Measurements from ENCODE around the gene ZNF93. TPM values are rescaled to one million over a fixed set of nuclear protein-coding genes. Genes with fewer than 3 reads are reported as not detected.
"Not testable (repeated sequence)": the region's sequence is repeated elsewhere in the genome, so short reads cannot be mapped to it uniquely, and the experiment has no call there.

The ZNF93 gene
- 9.3 TPM for polyA plus RNA-seq (ENCODE audit: insufficient read length)

- DNase-seq = peak; percentile 96
Observed at GRCh38 chr19:19900729-19901444, at the start of gene ZNF93. Gene ZNF93, plus strand, starts transcription at chr19:19900946. Its CDS starts 143 bp downstream, at chr19:19901089.

DNA sequence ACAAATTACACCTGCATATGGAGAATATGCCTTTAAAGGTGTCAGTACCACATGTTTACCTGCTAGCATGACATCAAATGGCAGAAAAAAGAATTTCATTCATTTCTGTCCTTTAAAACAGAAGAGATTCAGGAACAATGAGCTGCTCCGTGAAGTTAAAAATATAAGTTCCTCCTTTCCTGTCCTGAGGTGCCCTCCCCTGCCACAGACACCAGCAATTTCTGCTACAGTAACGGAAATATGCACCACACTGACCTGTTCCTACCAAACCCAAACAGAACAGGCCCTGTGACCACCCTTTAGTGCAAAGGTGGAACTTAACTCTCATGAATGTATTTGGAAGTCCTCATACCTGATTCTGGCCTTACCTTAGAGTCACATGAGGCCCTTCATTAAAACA lies 49.0 kb upstream of the ZNF93 start:
- not testable (repeated sequence) for DNase-seq

GRCh38 chr19:19858751-19859150 lies 42.0 kb upstream of the ZNF93 start:
- DNase-seq = no peak

- DNase-seq = peak; percentile 12
Observed at GRCh38 chr19:19860756-19861390, 39.9 kb upstream of the ZNF93 start.

DNA sequence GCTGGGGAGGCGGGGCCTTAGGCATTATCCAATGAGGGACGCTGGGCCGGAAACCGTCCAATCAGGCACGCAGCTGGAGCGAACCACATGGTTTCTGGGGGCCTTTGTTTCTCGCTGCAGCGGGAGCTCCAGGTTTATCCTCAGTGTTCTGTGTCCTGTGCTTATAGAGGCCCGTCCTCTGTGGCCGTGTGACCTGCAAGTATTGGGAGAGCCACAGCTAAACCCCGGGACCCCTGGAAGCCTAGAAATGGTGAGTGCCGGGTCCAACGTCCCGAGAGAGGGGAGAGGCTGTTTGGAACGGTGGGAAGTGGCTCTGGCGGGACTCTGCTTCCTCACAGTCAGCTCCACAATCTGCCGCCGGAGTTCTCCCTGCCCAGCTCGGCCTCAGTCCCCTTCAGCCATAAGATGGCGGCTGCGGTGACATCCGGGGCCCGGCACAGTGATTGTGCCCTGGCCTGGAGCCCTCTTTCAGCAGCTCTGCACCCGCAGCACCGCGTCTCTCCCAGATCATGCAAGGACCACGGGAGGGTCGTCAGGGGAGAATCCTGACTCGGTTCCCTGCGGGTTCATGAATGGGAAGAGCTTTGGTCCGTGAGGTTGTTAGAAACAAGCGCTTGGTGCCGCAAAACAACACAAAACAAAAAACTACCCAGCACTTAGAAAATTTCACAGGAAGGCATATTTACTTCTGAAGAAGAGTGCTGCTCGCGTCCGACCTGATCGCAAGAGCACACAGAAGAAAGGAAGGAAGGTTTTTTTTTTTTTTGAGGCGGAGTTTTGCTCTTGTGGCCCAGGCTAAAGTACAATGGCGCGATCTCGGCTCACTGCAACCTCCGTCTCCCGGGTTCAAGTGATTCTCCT lies 34.8 kb upstream of the ZNF93 start, which contains the start of gene ZNF253:
ZNF253 (plus strand) TSS at position 133 of the 861 bp plus-strand sequence; CDS start at position 248, 115 bp downstream.
- DNase-seq = peak; percentile 96

DNA sequence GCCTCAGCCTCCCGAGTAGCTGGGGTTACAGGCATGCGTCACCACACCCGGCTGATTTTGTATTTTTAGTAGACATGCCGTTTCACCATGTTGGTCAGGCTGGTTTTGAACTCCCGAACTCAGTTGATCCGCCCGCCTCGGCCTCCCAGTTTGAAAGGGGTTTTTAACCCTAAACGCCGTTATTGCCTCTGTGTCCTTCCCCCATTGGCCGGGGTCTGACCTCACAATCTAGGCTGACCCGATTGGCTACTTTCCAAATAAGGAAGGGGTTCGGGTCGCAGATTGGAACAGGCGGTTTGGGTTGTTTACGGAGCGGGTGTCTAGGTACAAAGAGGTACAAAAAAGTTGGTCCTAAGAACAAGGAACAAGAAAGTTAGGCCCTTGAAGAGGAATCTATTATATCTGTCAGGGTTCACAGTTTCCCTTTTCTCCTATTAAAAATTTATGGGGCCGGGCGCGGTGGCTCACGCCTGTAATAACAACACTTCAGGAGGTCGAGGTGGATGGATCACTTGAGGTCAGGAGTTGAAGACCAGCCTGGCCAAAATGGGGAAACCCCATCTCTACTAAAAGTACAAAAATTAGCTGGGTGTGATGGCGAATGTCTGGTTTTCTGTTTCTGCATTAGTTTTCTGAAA lies 34.0 kb upstream of the ZNF93 start:
- DNase-seq = peak; percentile 23

GRCh38 chr19:19870086-19870485 lies 30.7 kb upstream of the ZNF93 start:
- not testable (repeated sequence) for DNase-seq

DNA sequence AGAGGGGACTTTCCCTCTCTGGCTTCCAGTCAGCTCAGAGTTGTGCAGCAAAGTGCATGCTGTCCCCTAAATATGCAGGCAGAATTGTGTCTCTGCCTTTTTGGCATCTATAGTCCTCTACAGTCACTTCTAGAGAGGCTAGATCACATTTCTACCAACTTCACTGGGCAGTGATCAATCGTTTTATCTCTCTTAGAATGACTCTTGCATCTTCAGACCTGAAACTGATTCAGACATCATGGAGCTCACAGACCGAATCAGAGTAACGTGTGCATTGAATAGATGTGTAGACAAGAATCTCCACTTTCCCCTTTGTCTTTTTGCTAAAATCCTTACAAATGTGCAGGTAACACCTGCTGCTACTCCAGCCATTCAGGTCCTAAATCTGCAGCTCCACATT lies 28.8 kb upstream of the ZNF93 start:
- DNase-seq = no peak

DNA sequence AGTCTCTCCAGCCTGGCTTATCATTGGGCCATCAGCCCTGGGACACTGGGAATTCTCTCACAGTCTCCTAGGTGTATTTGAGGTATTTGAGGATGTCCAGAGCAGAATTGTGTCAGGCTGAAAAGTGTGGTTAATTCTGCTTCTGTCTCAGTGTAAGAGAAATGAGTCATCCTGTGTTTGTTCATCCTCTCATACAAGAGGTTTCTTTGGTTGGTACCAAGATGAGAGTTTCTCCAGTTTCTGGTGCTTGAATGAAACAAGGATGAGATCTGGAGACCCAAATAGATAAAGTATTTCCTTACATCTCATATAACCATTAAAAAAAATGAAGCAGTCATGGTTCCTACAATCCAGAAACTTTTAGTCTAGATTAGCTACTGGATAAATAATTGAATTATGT lies 27.4 kb upstream of the ZNF93 start:
- no peak for DNase-seq

- DNase-seq = no peak
Observed at GRCh38 chr19:19877724-19878123, 23.0 kb upstream of the ZNF93 start.

GRCh38 chr19:19884583-19884982 lies 16.2 kb upstream of the ZNF93 start:
- DNase-seq = no peak

GRCh38 chr19:19892055-19892941 lies 8.4 kb upstream of the ZNF93 start:
- not testable (repeated sequence) for DNase-seq

DNA sequence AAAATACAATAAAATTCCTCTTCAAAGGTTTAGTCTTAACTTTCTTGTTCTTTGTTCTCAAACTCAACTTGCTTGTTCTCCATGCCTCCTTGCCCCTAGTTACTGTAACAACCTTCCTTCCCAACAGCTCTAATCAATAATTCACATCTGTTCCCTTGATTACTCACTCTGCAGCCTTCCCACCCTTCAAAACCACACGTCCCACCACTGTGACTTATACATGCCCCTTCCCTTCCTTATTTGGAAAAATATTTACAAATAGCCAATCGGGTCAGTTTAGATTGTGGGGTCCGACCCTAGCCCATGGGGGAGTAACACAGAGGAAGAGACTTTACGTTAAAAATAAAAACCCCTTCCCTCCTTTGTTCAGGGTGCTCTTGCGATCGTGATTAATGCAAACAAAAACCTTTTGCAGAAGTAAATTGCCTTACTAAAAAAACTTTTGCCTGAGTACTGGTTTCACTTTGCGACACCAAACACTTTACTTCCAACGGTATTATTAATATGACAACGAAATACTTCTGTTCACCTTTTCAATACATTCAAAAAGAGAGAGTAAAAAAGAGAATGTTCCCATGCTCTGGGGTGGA lies 512 bp upstream of the ZNF93 start:
- peak; percentile 23 for DNase-seq

- DNase-seq = not testable (repeated sequence)
Observed at GRCh38 chr19:19907551-19907950, 6.8 kb downstream of the ZNF93 start.

DNA sequence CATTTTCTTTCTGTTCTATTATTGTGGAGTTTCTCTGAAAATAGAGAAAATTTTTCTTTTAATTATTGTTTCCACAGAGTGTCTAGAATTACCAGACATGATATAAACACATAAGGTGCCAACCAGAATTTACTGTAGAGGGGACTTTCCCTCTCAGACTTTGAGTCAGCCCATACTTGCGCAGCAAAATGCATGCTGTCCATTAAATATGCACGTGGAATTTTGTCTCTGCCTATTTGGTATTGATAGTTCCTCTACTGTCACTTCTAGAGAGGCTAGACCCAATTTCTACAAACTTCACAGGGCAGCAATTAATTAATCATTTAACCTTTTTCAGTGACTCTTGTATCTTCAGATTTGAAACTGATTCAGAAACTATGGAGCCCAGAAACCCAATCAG lies 8.9 kb downstream of the ZNF93 start:
- no peak for DNase-seq

DNA sequence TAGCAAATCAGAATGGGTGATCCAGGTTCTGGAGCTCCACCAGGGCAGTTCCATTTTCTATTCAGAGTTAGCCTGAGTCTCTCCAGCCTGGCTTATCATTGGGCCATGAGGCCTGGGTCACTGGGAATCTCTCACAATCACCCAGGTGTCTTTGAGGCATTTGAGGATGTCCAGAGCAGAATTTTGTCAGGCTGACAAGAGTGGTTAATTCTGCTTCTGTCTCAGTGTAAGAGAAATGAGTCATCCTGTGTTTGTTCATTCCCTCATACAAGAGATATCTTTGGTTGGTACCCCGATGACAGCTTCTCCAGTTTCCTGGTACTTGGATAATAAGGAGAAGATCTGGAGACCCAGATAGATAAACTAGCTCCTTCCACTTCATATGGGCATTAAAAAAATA lies 10.4 kb downstream of the ZNF93 start:
- no peak for DNase-seq

DNA sequence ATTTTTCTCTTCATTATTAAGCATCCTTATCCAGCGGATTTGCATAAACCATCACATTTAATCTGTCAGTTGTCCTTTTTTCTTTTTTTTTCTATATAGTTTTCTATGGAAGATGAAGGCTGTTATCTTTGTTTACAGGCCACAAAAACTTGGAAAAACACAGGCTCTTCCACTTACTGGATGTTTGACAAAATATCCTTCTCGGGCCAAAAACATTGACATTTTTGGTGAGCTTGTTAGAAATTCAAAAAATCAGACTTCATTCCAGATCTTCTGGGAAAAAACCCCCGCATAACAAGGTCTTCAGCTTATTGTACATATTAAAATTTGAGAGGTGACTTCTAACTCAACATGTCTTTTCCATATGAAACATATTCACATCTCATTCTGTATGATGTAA lies 13.8 kb downstream of the ZNF93 start:
- no peak for DNase-seq

- not testable (repeated sequence) for DNase-seq
Observed at GRCh38 chr19:19930417-19930816, 29.7 kb downstream of the ZNF93 start.

DNA sequence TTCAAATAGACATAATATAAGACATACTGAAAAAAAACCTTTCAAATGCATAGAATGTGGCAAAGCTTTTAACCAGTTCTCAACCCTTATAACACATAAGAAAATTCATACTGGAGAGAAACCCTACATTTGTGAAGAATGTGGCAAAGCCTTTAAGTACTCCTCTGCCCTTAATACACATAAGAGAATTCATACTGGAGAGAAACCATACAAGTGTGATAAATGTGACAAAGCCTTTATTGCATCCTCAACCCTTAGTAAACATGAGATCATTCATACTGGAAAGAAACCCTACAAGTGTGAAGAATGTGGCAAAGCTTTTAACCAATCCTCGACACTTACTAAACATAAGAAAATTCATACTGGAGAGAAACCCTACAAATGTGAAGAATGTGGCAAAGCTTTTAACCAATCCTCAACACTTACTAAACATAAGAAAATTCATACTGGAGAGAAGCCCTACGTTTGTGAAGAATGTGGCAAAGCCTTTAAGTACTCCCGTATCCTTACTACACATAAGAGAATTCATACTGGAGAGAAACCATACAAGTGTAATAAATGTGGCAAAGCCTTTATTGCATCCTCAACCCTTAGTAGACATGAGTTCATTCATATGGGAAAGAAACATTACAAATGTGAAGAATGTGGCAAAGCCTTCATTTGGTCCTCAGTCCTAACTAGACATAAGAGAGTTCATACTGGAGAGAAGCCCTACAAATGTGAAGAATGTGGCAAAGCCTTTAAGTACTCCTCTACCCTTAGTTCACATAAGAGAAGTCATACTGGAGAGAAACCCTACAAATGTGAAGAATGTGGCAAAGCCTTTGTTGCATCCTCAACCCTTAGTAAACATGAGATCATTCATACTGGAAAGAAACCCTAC lies 32.9 kb downstream of the ZNF93 start:
- DNase-seq = not testable (repeated sequence)

DNA sequence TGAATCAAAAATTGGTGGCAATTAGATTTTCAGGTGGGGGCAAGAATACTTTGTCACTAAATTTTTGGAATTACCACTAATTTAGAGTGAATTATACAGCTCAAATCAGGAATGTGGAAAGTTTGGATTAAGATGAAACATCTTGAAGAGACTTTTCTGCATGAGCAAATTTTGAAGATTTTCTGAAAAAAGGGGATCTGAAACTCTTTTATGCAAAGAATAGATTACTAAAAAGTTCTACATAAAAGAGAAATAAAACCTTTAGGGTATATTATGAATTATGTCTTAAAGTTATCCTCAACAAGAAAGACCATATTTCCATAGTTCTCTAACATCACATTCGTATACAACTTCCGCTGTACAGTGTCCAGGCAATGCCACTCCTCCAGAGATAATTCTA lies 36.7 kb downstream of the ZNF93 start:
- no peak for DNase-seq

All from hindlimb muscle (tissue), 1 donor.